Measurements from ENCODE around the gene PLA2G4C.

PLA2G4C gene

GRCh38 chr19:48043675-48044258, 66.8 kb downstream of the PLA2G4C start, which contains the start of gene CABP5:
CABP5 (minus strand) TSS chr19:48044079; CDS start chr19:48043922, 157 bp downstream.
- no peaks in the 10 kb centered on the region for H3K9me3 ChIP-seq (ENCODE audit: insufficient read depth, low read length)
- no peak within 1 kb of the TSS for H2AFZ ChIP-seq (ENCODE audit: low read depth, low read length, severe bottlenecking)
- no peak within 1 kb of the TSS for H3K27ac ChIP-seq (ENCODE audit: low read depth, low read length)
- no peak within 1 kb of the TSS for H3K9ac ChIP-seq (ENCODE audit: low read length)
- no peaks in the 10 kb centered on the region for H3F3A ChIP-seq (ENCODE audit: insufficient read depth)
- H4K20me1 ChIP-seq (ENCODE audit: low read depth, low read length): no peaks in the 10 kb centered on the region
- TF ChIP-seq EZH2phosphoT487 (conservative IDR thresholded peaks at IDR 0.05; ENCODE audit: low read length): no peak
- no peak for TF ChIP-seq CTCF (IDR thresholded peaks at IDR 0.05; ENCODE audit: insufficient read depth, low read length, poor library complexity, severe bottlenecking)
- no peak within 1 kb of the TSS for H3K4me3 ChIP-seq (ENCODE audit: insufficient read depth, low read length, poor library complexity, severe bottlenecking)
- no peaks in the 10 kb centered on the region for H3K9me2 ChIP-seq (replicated peaks; ENCODE audit: insufficient read depth, low read length)
- no peaks in the 10 kb centered on the region for H3K27me3 ChIP-seq (ENCODE audit: low read length)
- no peak within 1 kb of the TSS for H3K4me2 ChIP-seq (ENCODE audit: low read depth, low read length, poor library complexity, severe bottlenecking)
- no peaks in the 10 kb centered on the region for H3K79me2 ChIP-seq (ENCODE audit: insufficient read depth, low read length)
- H3K36me3 ChIP-seq (ENCODE audit: low read length): no peaks in the 10 kb centered on the region

GRCh38 chr19:48041877-48042580, 68.6 kb downstream of the PLA2G4C start:
- Histone ChIP-seq H3F3A (ENCODE audit: insufficient read depth) (no peaks in the 10 kb centered on the region), H3K4me3 (ENCODE audit: insufficient read depth, low read length, poor library complexity, severe bottlenecking) (no peak overlapping the region), H3K4me2 (ENCODE audit: low read depth, low read length, poor library complexity, severe bottlenecking) (no peak overlapping the region), H3K9me3 (ENCODE audit: insufficient read depth, low read length) (no peaks in the 10 kb centered on the region), H3K27ac (ENCODE audit: low read depth, low read length) (no peak overlapping the region), H3K9me2 (replicated peaks; ENCODE audit: insufficient read depth, low read length) (no peaks in the 10 kb centered on the region), H3K27me3 (ENCODE audit: low read length) (no peaks in the 10 kb centered on the region), H3K36me3 (ENCODE audit: low read length) (no peaks in the 10 kb centered on the region), H3K9ac (ENCODE audit: low read length) (no peak overlapping the region), H4K20me1 (ENCODE audit: low read depth, low read length) (no peaks in the 10 kb centered on the region), H2AFZ (ENCODE audit: low read depth, low read length, severe bottlenecking) (no peak overlapping the region), H3K79me2 (ENCODE audit: insufficient read depth, low read length) (no peaks in the 10 kb centered on the region)
- TF ChIP-seq EZH2phosphoT487 (conservative IDR thresholded peaks at IDR 0.05; ENCODE audit: low read length) (no peak), CTCF (IDR thresholded peaks at IDR 0.05; ENCODE audit: insufficient read depth, low read length, poor library complexity, severe bottlenecking) (no peak)

GRCh38 chr19:48036765-48037164, 73.9 kb downstream of the PLA2G4C start:
- no peaks in the 10 kb centered on the region for H3K9me2 ChIP-seq (replicated peaks; ENCODE audit: insufficient read depth, low read length)
- H3K27ac ChIP-seq (ENCODE audit: low read depth, low read length): no peak overlapping the region
- no peaks in the 10 kb centered on the region for H3K36me3 ChIP-seq (ENCODE audit: low read length)
- peaks cover 7% of the 10 kb centered on the region; the same call in 1 of the 2 replicates for H3K9me3 ChIP-seq (ENCODE audit: insufficient read depth, low read length)
- no peaks in the 10 kb centered on the region for H3K79me2 ChIP-seq (ENCODE audit: insufficient read depth, low read length)
- no peaks in the 10 kb centered on the region for H4K20me1 ChIP-seq (ENCODE audit: low read depth, low read length)
- no peak overlapping the region for H3K4me3 ChIP-seq (ENCODE audit: insufficient read depth, low read length, poor library complexity, severe bottlenecking)
- no peak overlapping the region for H3K4me2 ChIP-seq (ENCODE audit: low read depth, low read length, poor library complexity, severe bottlenecking)
- TF ChIP-seq CTCF (IDR thresholded peaks at IDR 0.05; ENCODE audit: insufficient read depth, low read length, poor library complexity, severe bottlenecking) (no peak), EZH2phosphoT487 (conservative IDR thresholded peaks at IDR 0.05; ENCODE audit: low read length) (no peak)
- no peaks in the 10 kb centered on the region for H3K27me3 ChIP-seq (ENCODE audit: low read length)
- no peaks in the 10 kb centered on the region for H3F3A ChIP-seq (ENCODE audit: insufficient read depth)
- no peak overlapping the region for H3K9ac ChIP-seq (ENCODE audit: low read length)
- H2AFZ ChIP-seq (ENCODE audit: low read depth, low read length, severe bottlenecking): no peak overlapping the region
